WTC11 (cell line): ENCODE results near the gene AADACL2.

ENCODE experiments used
- CBFB ChIP-seq: sonication (generic); formaldehyde crosslinking; IDR thresholded peaks from 2 replicates; pipeline ENCODE4 v1.8.1; 2022; ENCODE audit warnings: mild to moderate bottlenecking, low read depth, missing genetic modification reagents
- CREB1 ChIP-seq: sonication (generic); formaldehyde crosslinking; IDR thresholded peaks from 2 replicates; pipeline ENCODE4 v1.8.0; 2023; ENCODE audit warnings: mild to moderate bottlenecking, missing genetic modification reagents
- EMX1 ChIP-seq: fragments of 250-450 bp; sonication (Bioruptor Pico); IDR thresholded peaks from 2 replicates; pipeline ENCODE4 v1.8.0; 2021; ENCODE audit warnings: mild to moderate bottlenecking
- HMGXB4 ChIP-seq: sonication (generic); formaldehyde crosslinking; IDR thresholded peaks from 2 replicates; pipeline ENCODE4 v1.8.1; 2023; ENCODE audit warnings: mild to moderate bottlenecking, moderate library complexity, missing genetic modification reagents
- JUN ChIP-seq: sonication (generic); formaldehyde crosslinking; IDR thresholded peaks from 2 replicates; pipeline ENCODE4 v1.8.0; 2023; ENCODE audit warnings: mild to moderate bottlenecking, missing genetic modification reagents
- KAT7 ChIP-seq: sonication (generic); formaldehyde crosslinking; IDR thresholded peaks from 2 replicates; pipeline ENCODE4 v1.8.1; 2023; ENCODE audit warnings: missing genetic modification reagents, mild to moderate bottlenecking, borderline replicate concordance
- MLX ChIP-seq: sonication (generic); formaldehyde crosslinking; IDR thresholded peaks from 2 replicates; pipeline ENCODE4 v1.8.1; 2023; ENCODE audit warnings: mild to moderate bottlenecking, missing genetic modification reagents, moderate library complexity
- OVOL2 ChIP-seq: fragments of 250-450 bp; sonication (Bioruptor Pico); IDR thresholded peaks from 2 replicates; pipeline ENCODE4 v1.9.0; 2021; ENCODE audit warnings: mild to moderate bottlenecking, borderline replicate concordance
- SMAD4 ChIP-seq: sonication (generic); formaldehyde crosslinking; IDR thresholded peaks from 2 replicates; pipeline ENCODE4 v1.8.0; 2022; ENCODE audit warnings: mild to moderate bottlenecking, missing genetic modification reagents
- SP1 ChIP-seq: sonication (generic); formaldehyde crosslinking; conservative IDR thresholded peaks from 2 replicates; pipeline ENCODE4 v1.8.1; 2022; ENCODE audit warnings: missing genetic modification reagents
- ZMAT4 ChIP-seq: fragments of 250-450 bp; sonication (Bioruptor Pico); IDR thresholded peaks from 2 replicates; pipeline ENCODE4 v1.9.0; 2021; ENCODE audit warnings: mild to moderate bottlenecking
- ZNF512 ChIP-seq: sonication (generic); formaldehyde crosslinking; IDR thresholded peaks from 2 replicates; pipeline ENCODE4 v1.8.1; 2022; ENCODE audit warnings: missing genetic modification reagents, borderline replicate concordance
- TF ChIP-seq, protein P1 (sequence below): fragments of 200-600 bp; IDR thresholded peaks from 2 replicates; pipeline ENCODE4 v1.8.0; 2022; ENCODE audit warnings: antibody characterized with exemption
- TF ChIP-seq, protein P2 (sequence below): sonication (generic); formaldehyde crosslinking; IDR thresholded peaks from 2 replicates; pipeline ENCODE4 v1.8.0; 2023; ENCODE audit warnings: mild to moderate bottlenecking, missing genetic modification reagents

- TF ChIP-seq CBFB (CRISPR knock-in tag) (no peak), SMAD4 (no peak), HMGXB4 (no peak), CREB1 (no peak), EMX1 (CRISPR knock-in tag) (no peak), OVOL2 (CRISPR knock-in tag) (no peak), MLX (no peak), KAT7 (no peak), SP1 (no peak), ZNF512 (no peak), JUN (CRISPR knock-in tag) (no peak), ZMAT4 (CRISPR knock-in tag) (no peak)
- TF ChIP-seq, protein P1, sequence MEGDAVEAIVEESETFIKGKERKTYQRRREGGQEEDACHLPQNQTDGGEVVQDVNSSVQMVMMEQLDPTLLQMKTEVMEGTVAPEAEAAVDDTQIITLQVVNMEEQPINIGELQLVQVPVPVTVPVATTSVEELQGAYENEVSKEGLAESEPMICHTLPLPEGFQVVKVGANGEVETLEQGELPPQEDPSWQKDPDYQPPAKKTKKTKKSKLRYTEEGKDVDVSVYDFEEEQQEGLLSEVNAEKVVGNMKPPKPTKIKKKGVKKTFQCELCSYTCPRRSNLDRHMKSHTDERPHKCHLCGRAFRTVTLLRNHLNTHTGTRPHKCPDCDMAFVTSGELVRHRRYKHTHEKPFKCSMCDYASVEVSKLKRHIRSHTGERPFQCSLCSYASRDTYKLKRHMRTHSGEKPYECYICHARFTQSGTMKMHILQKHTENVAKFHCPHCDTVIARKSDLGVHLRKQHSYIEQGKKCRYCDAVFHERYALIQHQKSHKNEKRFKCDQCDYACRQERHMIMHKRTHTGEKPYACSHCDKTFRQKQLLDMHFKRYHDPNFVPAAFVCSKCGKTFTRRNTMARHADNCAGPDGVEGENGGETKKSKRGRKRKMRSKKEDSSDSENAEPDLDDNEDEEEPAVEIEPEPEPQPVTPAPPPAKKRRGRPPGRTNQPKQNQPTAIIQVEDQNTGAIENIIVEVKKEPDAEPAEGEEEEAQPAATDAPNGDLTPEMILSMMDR, result no peak
- TF ChIP-seq, protein P2, sequence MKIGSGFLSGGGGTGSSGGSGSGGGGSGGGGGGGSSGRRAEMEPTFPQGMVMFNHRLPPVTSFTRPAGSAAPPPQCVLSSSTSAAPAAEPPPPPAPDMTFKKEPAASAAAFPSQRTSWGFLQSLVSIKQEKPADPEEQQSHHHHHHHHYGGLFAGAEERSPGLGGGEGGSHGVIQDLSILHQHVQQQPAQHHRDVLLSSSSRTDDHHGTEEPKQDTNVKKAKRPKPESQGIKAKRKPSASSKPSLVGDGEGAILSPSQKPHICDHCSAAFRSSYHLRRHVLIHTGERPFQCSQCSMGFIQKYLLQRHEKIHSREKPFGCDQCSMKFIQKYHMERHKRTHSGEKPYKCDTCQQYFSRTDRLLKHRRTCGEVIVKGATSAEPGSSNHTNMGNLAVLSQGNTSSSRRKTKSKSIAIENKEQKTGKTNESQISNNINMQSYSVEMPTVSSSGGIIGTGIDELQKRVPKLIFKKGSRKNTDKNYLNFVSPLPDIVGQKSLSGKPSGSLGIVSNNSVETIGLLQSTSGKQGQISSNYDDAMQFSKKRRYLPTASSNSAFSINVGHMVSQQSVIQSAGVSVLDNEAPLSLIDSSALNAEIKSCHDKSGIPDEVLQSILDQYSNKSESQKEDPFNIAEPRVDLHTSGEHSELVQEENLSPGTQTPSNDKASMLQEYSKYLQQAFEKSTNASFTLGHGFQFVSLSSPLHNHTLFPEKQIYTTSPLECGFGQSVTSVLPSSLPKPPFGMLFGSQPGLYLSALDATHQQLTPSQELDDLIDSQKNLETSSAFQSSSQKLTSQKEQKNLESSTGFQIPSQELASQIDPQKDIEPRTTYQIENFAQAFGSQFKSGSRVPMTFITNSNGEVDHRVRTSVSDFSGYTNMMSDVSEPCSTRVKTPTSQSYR (CRISPR knock-in tag), result no peak
These were observed 73.1 kb downstream of the AADACL2 start for GRCh38 chr3:151806838-151807237.
